GM12878 (cell line): Measurements from ENCODE around the gene PRPSAP1. TPM values are rescaled to one million over a fixed set of nuclear protein-coding genes. Genes with fewer than 3 reads are reported as not detected.
A peak's percentile ranks its signal among the peaks of the same experiment; 100 is the strongest.

Experiments
- ESRRA ChIP-seq: IDR thresholded peaks from 2 replicates; pipeline ENCODE4 v1.6.1; 2012; ENCODE audit warnings: mild to moderate bottlenecking, low read length, improper control_type of control experiment
- MEF2A ChIP-seq: IDR thresholded peaks from 2 replicates; pipeline ENCODE4 v1.6.1; 2011; ENCODE audit warnings: low read depth, mild to moderate bottlenecking, low read length, moderate library complexity; ENCODE audit not compliant: insufficient read depth
- NFYA ChIP-seq: IDR thresholded peaks from 2 replicates; pipeline ENCODE4 v1.6.1; 2011; ENCODE audit warnings: low read depth, mild to moderate bottlenecking, low read length, improper control_type of control experiment, borderline replicate concordance
- RAD21 ChIP-seq: IDR thresholded peaks from 2 replicates; pipeline ENCODE4 v1.6.1; 2011; ENCODE audit warnings: mild to moderate bottlenecking, low read depth, low read length, moderate library complexity; ENCODE audit not compliant: insufficient read depth
- RB1 ChIP-seq: fragments of 450-650 bp; formaldehyde crosslinking; IDR thresholded peaks from 2 replicates; pipeline ENCODE4 v1.6.1; 2017; ENCODE audit warnings: mild to moderate bottlenecking, borderline replicate concordance
- TCF12 ChIP-seq: IDR thresholded peaks from 2 replicates; pipeline ENCODE4 v1.6.1; 2011; ENCODE audit warnings: low read depth, mild to moderate bottlenecking, low read length
- YBX1 ChIP-seq: fragments of 450-650 bp; IDR thresholded peaks from 2 replicates; pipeline ENCODE4 v1.6.1; 2016; ENCODE audit warnings: antibody characterized with exemption
- polyA plus RNA-seq, 11 experiments: library from polyadenylated mRNA; depleted of rRNA in 4 of 11; unstranded in 6 of 11; stranded (reverse) in 5 of 11; fragments of >200 nt; fragmentation: Nextera tagmentation in 4 of 11; fragmentation: Illumina TruSeq in 1 of 11; extraction: Ambion mirVana in 4 of 11; extraction: Trizol in 1 of 11; gene quantifications; 1 replicate in 1 of 11; 2 replicates in 10 of 11; pipeline versions ENCODE4 v1.2.1 to v1.2.3, GENCODE V29; 2011 to 2016; ENCODE audit warnings: inconsistent platforms in 2 of 11, missing spikeins in 2 of 11, low read depth in 1 of 11
- total RNA-seq, 4 experiments: library from RNA; depleted of rRNA in 3 of 4; stranded (reverse); fragments of >200 nt in 3 of 4; fragmentation: Illumina TruSeq in 1 of 4; extraction: Trizol in 1 of 4; gene quantifications; 2 replicates each; pipeline versions ENCODE4 v1.2.1 to v1.2.3, GENCODE V29; 2013 to 2021
- TF ChIP-seq, protein P1 (sequence below): fragments of 450-650 bp; IDR thresholded peaks from 2 replicates; pipeline ENCODE4 v1.6.1; 2018; ENCODE audit warnings: mild to moderate bottlenecking, low read depth, moderate library complexity; ENCODE audit not compliant: partially characterized antibody
- TF ChIP-seq, protein P2 (sequence below): IDR thresholded peaks from 2 replicates; pipeline ENCODE4 v1.6.1; 2012; ENCODE audit warnings: low read depth, low read length, improper control_type of control experiment
- TF ChIP-seq, protein P3 (sequence below): fragments of 450-650 bp; IDR thresholded peaks from 2 replicates; pipeline ENCODE4 v1.6.1; 2017; ENCODE audit warnings: low read depth, mild to moderate bottlenecking, moderate library complexity

The PRPSAP1 gene
- total and polyA plus RNA-seq, 10 of the 15 experiments (the other 5 are each of a cell fraction or from before 2014, with no cell fraction given) = 15.8 to 84.2 (median 44.2) TPM

DNA sequence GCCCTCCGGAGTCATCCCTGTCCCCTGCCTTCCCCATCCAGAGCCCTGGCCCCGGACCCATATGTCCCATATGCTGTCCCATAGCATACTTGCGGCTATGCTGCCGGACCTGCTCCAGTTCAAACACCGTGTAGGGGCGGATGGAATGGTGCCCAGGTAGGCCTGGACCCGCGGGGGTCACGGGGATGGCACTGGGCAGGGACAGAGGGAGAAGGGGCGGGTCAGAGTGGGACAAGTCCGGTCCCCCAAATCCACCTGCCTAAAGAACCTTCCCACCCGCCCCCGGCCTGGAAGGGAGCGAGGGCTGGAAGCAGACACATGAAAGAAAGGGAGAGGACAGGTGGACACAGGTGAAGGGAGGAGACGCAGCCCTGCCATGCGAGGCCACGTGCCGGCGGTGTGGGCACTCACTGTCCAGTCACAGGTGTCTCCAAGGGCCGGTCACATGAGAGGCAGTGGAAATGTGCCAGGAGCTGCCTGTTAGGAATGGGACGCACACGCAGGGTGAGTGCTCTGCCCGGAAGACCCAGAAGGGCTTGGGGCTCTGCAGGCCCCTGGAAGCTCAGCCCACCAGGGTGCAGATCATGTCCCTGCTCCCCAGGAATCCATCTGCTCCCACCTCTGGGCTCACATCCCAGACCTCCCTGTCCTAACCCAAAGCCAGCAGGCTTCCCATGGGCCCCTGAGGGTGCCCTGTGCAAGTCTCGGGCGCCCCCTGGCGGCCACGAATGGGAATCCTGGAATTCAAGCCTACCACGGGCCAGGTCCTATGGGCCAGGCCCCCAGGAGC lies 74.6 kb downstream of the PRPSAP1 start (continued):
- TF ChIP-seq, protein P1, sequence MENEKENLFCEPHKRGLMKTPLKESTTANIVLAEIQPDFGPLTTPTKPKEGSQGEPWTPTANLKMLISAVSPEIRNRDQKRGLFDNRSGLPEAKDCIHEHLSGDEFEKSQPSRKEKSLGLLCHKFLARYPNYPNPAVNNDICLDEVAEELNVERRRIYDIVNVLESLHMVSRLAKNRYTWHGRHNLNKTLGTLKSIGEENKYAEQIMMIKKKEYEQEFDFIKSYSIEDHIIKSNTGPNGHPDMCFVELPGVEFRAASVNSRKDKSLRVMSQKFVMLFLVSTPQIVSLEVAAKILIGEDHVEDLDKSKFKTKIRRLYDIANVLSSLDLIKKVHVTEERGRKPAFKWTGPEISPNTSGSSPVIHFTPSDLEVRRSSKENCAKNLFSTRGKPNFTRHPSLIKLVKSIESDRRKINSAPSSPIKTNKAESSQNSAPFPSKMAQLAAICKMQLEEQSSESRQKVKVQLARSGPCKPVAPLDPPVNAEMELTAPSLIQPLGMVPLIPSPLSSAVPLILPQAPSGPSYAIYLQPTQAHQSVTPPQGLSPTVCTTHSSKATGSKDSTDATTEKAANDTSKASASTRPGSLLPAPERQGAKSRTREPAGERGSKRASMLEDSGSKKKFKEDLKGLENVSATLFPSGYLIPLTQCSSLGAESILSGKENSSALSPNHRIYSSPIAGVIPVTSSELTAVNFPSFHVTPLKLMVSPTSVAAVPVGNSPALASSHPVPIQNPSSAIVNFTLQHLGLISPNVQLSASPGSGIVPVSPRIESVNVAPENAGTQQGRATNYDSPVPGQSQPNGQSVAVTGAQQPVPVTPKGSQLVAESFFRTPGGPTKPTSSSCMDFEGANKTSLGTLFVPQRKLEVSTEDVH = no peak
- TF ChIP-seq YBX1 (no peak), MEF2A (no peak), RAD21 (peak; percentile 100), NFYA (no peak), TCF12 (no peak), RB1 (peak; percentile 52; the same call in 1 of the 2 replicates), ESRRA (no peak)
- TF ChIP-seq, protein P2, sequence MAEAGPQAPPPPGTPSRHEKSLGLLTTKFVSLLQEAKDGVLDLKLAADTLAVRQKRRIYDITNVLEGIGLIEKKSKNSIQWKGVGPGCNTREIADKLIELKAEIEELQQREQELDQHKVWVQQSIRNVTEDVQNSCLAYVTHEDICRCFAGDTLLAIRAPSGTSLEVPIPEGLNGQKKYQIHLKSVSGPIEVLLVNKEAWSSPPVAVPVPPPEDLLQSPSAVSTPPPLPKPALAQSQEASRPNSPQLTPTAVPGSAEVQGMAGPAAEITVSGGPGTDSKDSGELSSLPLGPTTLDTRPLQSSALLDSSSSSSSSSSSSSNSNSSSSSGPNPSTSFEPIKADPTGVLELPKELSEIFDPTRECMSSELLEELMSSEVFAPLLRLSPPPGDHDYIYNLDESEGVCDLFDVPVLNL = no peak
- TF ChIP-seq, protein P3, sequence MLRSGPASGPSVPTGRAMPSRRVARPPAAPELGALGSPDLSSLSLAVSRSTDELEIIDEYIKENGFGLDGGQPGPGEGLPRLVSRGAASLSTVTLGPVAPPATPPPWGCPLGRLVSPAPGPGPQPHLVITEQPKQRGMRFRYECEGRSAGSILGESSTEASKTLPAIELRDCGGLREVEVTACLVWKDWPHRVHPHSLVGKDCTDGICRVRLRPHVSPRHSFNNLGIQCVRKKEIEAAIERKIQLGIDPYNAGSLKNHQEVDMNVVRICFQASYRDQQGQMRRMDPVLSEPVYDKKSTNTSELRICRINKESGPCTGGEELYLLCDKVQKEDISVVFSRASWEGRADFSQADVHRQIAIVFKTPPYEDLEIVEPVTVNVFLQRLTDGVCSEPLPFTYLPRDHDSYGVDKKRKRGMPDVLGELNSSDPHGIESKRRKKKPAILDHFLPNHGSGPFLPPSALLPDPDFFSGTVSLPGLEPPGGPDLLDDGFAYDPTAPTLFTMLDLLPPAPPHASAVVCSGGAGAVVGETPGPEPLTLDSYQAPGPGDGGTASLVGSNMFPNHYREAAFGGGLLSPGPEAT = no peak
